NCI-H187 (cell line): ENCODE results near the gene TMEM54.

ENCODE experiments used
- DNase-seq, 2 experiments: peaks; one replicate each; lab custom pipeline; 2025; lab: John Stamatoyannopoulos, UW

TMEM54 gene

DNA sequence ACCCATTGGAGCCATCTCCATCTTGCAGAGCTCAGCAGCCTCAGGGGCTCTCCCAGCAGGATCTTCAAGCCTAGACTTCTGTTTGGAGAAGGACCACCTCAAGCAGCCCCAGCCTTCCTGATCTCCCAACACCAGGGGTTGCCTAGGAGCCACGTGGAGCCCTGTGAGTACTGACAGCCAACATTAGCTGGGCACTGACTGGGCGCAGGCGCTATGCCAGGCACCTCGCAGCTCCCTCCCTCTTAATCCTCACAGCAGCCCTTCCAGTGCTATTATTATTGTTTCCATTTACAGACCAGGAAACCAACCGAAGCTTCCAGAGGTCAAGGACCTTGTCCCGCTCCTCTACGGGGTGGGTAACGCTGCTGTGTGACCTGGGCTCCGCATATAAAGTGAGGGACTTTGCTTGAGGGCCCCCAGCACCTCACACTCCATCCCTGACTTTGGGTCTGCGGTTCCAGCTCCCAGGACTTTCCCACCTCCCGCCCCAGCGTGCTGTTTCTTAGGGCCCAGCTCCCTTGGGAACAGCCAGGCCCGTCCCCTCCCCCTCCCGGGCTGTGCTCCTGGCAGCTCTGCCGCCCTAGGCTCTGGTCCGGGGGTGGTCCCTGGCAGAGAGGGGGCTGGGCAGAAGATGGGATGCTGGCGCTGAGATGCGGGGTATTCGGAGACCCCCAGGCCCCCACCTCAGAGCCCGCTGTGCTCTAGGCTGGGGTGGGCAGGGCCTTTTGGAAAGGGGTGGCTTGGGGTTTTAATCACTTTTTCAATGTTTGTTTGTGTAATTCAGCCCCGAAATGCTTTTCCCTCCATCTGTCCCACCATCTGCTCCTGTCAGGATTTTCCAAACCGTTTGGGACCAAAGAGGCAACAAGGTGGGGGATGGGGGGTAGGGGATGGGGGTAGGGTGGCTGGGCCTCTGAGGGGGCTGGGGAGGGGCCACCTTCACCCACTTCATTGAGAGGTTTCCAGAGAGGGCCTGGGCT, 19.0 kb downstream of the TMEM54 start:
- DNase-seq = no peak

DNA sequence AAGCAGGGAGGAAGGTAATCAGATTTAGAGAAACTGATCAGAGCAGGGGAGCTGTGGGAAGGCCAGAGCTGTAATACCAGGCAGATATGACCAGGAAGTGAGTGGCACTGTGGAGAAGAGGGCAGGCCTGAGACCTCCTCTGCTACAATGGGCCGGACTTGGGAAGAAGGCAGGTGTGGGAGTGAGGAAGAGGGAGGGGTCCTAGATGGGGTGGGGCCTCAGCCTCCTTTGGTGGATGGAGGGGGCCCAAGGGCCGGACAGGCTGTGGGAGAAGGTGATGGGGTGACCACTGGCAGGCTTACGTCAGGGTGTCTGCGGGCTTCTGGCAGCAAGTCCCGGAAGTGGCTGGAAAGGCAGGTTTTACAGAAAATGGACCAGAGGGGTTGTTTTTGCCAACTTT, 19.9 kb downstream of the TMEM54 start:
- no peak for DNase-seq

DNA sequence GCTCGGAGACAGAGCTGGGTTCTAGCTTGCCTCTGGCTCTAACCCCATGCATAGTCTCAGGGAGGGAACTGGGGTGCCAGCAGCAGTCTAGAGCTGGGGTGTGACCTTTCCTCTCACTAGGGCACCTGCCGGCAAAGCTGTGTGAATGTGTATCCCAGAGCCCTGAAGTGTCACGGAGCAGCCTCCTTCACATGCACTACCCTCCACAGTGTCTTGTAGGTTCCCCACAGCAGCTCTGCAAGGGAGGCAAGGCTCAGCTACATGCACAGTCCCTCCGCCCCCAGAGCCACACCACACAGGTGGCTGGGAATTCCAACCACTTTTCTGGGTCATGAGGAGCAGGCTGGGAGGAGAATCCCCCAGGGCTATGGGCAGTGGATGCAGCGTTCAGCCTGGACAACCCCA, 22.6 kb downstream of the TMEM54 start:
- DNase-seq = no peak

DNA sequence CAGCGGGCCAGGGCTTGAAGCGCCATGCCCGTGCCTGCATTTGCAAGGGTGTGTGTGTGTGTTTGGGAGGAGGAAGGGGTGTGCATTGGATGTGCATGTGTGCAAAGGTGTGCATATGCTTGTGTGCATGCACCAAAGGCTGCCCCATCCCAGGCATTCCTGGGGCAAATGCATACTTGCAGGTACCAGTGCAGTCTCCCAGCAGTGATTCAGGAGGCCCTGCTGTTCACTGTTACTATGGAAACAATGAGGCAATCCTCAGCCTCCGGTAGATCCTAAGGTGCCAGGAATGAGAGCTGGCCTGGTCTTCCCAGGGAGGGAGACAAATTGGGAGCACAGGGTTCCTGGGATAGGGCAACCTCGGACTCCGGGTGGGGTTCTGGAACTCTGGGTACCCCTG, 23.0 kb downstream of the TMEM54 start:
- no peak for DNase-seq

DNA sequence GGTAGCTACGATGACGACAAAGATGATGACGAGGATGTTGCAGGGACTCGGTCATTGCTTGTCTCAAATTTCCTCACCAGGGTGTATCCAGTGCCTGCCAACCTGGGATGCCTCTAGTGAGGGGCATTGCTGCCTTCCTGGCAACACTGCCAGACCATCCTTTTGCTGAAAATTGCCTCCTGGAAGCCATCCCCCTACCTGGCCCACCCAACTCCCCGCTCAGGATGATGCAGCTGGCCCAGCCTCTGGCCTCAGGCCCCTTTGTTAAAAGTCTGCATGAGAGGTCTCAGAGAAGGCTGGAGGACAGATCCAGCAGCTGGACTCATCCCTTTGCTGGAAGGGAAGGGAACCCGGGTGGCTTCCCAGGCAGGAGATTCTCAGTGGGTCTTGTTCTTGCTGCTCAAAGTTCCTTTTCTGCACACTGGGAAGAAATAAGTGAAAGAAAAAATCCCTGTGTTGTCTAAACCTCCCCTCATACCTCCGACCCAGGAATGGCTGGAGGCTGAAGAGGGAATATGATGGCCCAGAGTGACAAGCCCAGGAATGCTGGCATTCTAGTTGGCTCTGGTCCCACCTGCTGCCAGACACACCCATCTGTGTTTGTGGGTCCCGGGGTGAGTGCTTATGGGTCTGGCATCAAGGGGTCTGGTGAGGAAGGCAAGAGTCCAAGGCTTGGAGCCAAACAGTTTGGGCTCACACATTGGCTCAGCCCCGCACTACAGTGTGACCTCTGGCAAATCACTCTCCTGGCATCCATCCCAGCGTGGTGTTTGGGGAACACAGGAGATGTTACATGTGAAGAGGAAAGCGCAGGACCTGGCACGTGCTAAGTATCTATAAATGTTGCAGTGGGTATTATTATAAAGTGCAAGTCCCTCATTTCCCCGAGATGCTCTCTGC, 23.7 kb downstream of the TMEM54 start:
- DNase-seq = no peak

- DNase-seq = peak in 1 of 2 experiments; percentile 17
Measured at GRCh38 chr1:32876341-32877210, 24.6 kb downstream of the TMEM54 start.

- no peak for DNase-seq
Measured at GRCh38 chr1:32874860-32875752, 26.1 kb downstream of the TMEM54 start.

DNA sequence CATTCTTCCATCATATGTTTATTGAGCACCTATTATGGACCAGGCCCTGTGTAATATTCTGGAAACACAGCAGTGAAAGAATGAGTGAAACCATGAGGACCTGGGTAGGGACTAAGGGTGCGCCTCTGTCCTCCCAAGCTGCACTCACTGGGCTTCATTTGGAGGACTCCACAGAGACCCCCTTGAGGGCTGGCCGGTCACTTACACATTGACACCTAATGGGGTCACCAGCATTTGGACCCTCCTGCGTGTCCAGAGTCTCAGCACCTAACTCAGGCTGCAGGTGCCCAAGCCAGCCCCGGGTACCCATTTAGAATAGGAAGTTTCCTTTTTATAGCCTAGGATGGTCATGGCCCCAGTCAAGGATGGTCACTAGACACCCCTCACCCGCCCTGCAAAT, 27.7 kb downstream of the TMEM54 start:
- no peak for DNase-seq

DNA sequence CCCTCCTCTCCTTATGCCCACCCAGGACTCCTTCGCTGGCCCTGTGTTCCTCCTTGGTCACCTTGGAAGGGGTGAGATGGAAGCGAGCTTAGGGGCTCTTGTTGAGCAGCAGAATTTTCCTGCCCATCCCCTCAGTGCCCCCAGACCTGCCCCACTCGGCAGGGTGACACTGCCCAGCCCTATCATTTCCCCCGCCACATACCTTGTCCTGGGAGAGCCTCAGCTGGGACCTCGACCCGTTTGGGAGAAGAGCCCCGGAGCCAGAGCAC, 29.1 kb downstream of the TMEM54 start:
- DNase-seq = no peak

- no peak for DNase-seq
Measured at GRCh38 chr1:32871364-32872191, 29.6 kb downstream of the TMEM54 start.

DNA sequence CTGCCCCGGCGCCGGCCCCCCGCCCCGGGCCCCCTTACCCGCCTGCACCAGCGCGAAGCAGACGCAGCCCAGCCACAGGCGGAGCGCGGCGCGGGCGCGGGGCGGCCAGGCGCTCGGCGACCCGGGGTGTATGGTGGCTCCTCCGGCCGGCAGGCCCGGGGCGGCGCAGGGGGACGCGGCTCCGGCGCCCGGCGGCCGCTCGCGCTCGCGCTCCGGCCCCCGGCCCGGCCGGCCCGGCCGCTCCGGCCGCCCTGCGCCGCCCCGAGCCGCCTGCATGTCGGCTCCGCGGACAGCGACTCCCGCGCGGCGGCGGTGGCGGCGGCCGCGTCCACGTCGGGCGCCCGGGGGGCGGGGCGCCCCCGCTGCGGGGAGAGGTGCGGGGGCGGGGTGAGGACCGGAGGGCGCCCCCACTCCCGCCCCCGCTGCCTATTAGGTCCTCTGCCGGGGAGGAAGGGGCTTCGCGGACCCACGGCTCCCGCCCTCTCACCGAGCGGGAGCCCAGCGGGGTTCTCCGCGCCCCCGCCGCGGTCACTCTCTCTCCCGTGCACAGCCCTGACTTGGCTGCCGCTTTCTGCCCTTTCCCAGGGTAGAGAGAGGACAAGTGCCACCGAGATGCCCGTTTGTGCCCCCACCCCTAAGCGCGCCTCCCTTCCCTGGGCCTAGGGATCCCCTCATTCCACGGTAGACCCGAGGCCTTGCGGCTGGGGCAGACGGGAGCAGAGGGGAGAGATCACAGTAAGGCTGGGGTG, 30.4 kb downstream of the TMEM54 start, which contains the start of gene FNDC5:
TSS of gene FNDC5 (minus strand) at position 298 of the 749 bp plus-strand sequence.
- DNase-seq = no peak

GRCh38 chr1:32869923-32870614, 31.1 kb downstream of the TMEM54 start:
- no peak for DNase-seq

DNA sequence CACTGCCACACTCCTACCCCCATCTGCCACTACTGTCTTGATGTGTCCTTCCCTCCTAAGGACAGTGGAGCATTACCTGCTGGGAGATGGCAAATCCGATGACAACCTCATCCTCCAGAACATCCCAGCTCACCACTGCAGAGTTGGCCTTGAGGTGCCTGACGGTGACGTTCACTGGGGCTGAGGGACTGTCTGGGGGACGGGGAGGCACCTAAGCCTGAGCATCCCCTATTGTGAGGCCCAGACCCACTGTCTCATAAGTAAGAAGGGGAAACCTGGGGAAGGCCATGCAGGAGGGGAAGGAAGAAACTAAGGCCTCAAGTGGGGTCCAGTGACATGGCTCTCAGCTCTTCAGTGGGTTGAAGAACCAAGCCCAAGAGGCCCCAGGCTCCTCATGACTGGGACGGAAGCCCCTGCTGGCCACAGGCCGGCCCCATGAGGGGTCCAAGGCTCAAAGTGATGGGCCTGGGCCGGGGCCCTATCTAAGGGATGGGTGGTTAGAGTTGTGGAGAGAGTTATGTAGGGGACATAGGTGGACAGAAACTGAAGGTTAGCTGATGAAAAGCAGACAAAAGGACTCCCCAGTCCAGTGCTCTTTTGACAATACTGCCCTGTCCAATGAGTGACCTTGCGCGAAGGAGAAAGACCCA, 32.3 kb downstream of the TMEM54 start:
- no peak for DNase-seq

- no peak for DNase-seq
Measured at GRCh38 chr1:32868085-32868484, 33.1 kb downstream of the TMEM54 start.

- no peak for DNase-seq
Measured at GRCh38 chr1:32867671-32868070, 33.5 kb downstream of the TMEM54 start.

- DNase-seq = no peak
Measured at GRCh38 chr1:32867151-32867550, 34.0 kb downstream of the TMEM54 start.

- no peak for DNase-seq
Measured at GRCh38 chr1:32865639-32866405, 35.4 kb downstream of the TMEM54 start.
